Caco-2 (cell line): Measurements from ENCODE around the gene IBA57. TPM values are rescaled to one million over a fixed set of nuclear protein-coding genes. Genes with fewer than 3 reads are reported as not detected.
A peak's percentile ranks its signal among the peaks of the same experiment; 100 is the strongest.

ENCODE experiments used
- BruUV-seq: library from RNA; stranded (reverse); fragments of 400-500 nt; replicated peaks from 2 replicates; lab custom pipeline; 2021; lab: Mats Ljungman, UMichigan
- CTCF ChIA-PET: fragments of 300-600 bp; sonication (Branson Sonifier 250); formaldehyde crosslinking; loops from one replicate; lab custom pipeline; 2022; ENCODE audit warnings: antibody characterized with exemption; lab: Charles Lee
- POLR2A ChIA-PET: fragments of 300-600 bp; sonication (Branson Sonifier 250); formaldehyde crosslinking; loops from one replicate; lab custom pipeline; 2022; ENCODE audit warnings: antibody characterized with exemption; lab: Charles Lee
- DNase-seq, 2 experiments: peaks; one replicate each; pipeline versions ENCODE4 v3.0.0 to v3.0.0-alpha.2; 2020 to 2022
- H3K27me3 ChIP-seq: replicated peaks from 2 replicates; pipeline ENCODE4 v1.6.0; 2011; ENCODE audit warnings: low read length; ENCODE audit not compliant: control insufficient read depth, insufficient read depth
- H3K36me3 ChIP-seq: 2 replicates; pipeline ENCODE4 v1.5.1; 2011; ENCODE audit warnings: low read length; ENCODE audit not compliant: control insufficient read depth, insufficient read depth
- H3K4me1 ChIP-seq: fragments of 250-450 bp; sonication (Bioruptor Pico); 2 replicates; pipeline ENCODE4 v1.5.1; 2020; ENCODE audit warnings: mild to moderate bottlenecking
- H3K4me3 ChIP-seq: 2 replicates; pipeline ENCODE4 v1.5.1; 2011; ENCODE audit warnings: low read depth, mild to moderate bottlenecking, control low read depth, low read length
- H3K9me3 ChIP-seq: fragments of 250-450 bp; sonication (Bioruptor Pico); 2 replicates; pipeline ENCODE4 v1.5.1; 2020; ENCODE audit warnings: mild to moderate bottlenecking, moderate library complexity
- H3K27ac Mint-ChIP-seq: one replicate; pipeline ENCODE4 v1.8.0; 2022; ENCODE audit warnings: mixed read lengths; ENCODE audit not compliant: unreplicated experiment
- H3K27me3 Mint-ChIP-seq: one replicate; pipeline ENCODE4 v1.8.0; 2022; ENCODE audit warnings: mixed read lengths; ENCODE audit not compliant: insufficient read depth, unreplicated experiment
- H3K36me3 Mint-ChIP-seq: one replicate; pipeline ENCODE4 v1.8.0; 2022; ENCODE audit warnings: mild to moderate bottlenecking, mixed read lengths; ENCODE audit not compliant: insufficient read depth, unreplicated experiment
- H3K4me1 Mint-ChIP-seq: one replicate; pipeline ENCODE4 v1.8.0; 2022; ENCODE audit warnings: low read depth, mixed read lengths; ENCODE audit not compliant: unreplicated experiment
- H3K4me3 Mint-ChIP-seq: one replicate; pipeline ENCODE4 v1.8.0; 2022; ENCODE audit warnings: mild to moderate bottlenecking, moderate library complexity, mixed read lengths; ENCODE audit not compliant: unreplicated experiment
- H3K9me3 Mint-ChIP-seq: one replicate; pipeline ENCODE4 v1.8.0; 2022; ENCODE audit warnings: mixed read lengths; ENCODE audit not compliant: unreplicated experiment
- intact Hi-C: fragments of 100-400 bp; cut with micrococcal nuclease; formaldehyde crosslinking; loops from one replicate; pipeline ENCODE4 v1.10.0; 2022; ENCODE audit not compliant: unreplicated experiment
- total RNA-seq: library from RNA; stranded (reverse); gene quantifications from 2 replicates; pipeline ENCODE4 v1.2.3, GENCODE V29; 2022
- TF ChIP-seq, protein P1 (sequence below), 2 experiments: fragments of 200-600 bp in 1 of 2; IDR thresholded peaks; 1 replicate in 1 of 2; 2 replicates in 1 of 2; pipeline versions ENCODE4 v1.5.1 to v1.8.0; 2011 to 2022; ENCODE audit warnings: antibody characterized with exemption in 1 of 2, control low read depth in 1 of 2, inconsistent platforms in 1 of 2, low read depth in 1 of 2, low read length in 1 of 2, mild to moderate bottlenecking in 1 of 2, moderate library complexity in 1 of 2; ENCODE audit not compliant: insufficient read depth in 1 of 2, severe bottlenecking in 1 of 2, unreplicated experiment in 1 of 2

The IBA57 gene
- total RNA-seq, 1 experiment from 2014 or later = 15.4 TPM

- H3K9me3 Mint-ChIP-seq = no peaks in the 10 kb centered on the region
- TF ChIP-seq, protein P1, sequence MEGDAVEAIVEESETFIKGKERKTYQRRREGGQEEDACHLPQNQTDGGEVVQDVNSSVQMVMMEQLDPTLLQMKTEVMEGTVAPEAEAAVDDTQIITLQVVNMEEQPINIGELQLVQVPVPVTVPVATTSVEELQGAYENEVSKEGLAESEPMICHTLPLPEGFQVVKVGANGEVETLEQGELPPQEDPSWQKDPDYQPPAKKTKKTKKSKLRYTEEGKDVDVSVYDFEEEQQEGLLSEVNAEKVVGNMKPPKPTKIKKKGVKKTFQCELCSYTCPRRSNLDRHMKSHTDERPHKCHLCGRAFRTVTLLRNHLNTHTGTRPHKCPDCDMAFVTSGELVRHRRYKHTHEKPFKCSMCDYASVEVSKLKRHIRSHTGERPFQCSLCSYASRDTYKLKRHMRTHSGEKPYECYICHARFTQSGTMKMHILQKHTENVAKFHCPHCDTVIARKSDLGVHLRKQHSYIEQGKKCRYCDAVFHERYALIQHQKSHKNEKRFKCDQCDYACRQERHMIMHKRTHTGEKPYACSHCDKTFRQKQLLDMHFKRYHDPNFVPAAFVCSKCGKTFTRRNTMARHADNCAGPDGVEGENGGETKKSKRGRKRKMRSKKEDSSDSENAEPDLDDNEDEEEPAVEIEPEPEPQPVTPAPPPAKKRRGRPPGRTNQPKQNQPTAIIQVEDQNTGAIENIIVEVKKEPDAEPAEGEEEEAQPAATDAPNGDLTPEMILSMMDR (IDR thresholded peaks at IDR 0.05; ENCODE audit: insufficient read depth in 1 of 2, low read depth in 1 of 2, low read length in 1 of 2, severe bottlenecking in 1 of 2, unreplicated experiment in 1 of 2) = no peak
- no peaks in the 10 kb centered on the region for H3K27me3 ChIP-seq
- H3K9me3 ChIP-seq = peaks cover 4% of the 10 kb centered on the region; the same call in 1 of the 2 replicates
- no peak overlapping the region for H3K27ac Mint-ChIP-seq
- intact Hi-C loops = no loop called here
- ChIA-PET POLR2A (no interaction called here), CTCF (interaction anchor here (1.2 kb wide), 1 partner anchor 14 kb away, joined by 3 read pairs; no protein-coding TSS in a partner anchor)
- no peak overlapping the region for H3K4me3 ChIP-seq
- BruUV-seq = TSS peak; percentile 22
- H3K4me3 Mint-ChIP-seq = no peak overlapping the region
- no peaks in the 10 kb centered on the region for H3K36me3 ChIP-seq
- no peaks in the 10 kb centered on the region for H3K27me3 Mint-ChIP-seq
- no peaks in the 10 kb centered on the region for H3K4me1 Mint-ChIP-seq
- peak in 1 of 2 experiments; percentile 26 for DNase-seq
- no peaks in the 10 kb centered on the region for H3K4me1 ChIP-seq
- H3K36me3 Mint-ChIP-seq = peaks cover 6% of the 10 kb centered on the region
These were observed 13.4 kb downstream of the IBA57 start for GRCh38 chr1:228178737-228179684.

- DNase-seq = peak in 1 of 2 experiments; percentile 9
- no peaks in the 10 kb centered on the region for H3K27me3 Mint-ChIP-seq
- POLR2A ChIA-PET = no interaction called here
- Histone ChIP-seq H3K4me3 (no peak overlapping the region), H3K27me3 (no peaks in the 10 kb centered on the region), H3K4me1 (no peaks in the 10 kb centered on the region), H3K9me3 (no peaks in the 10 kb centered on the region), H3K36me3 (no peaks in the 10 kb centered on the region)
- H3K4me1 Mint-ChIP-seq = no peaks in the 10 kb centered on the region
- H3K4me3 Mint-ChIP-seq = no peak overlapping the region
- no peak overlapping the region for H3K27ac Mint-ChIP-seq
- no TSS peak for BruUV-seq
- CTCF ChIA-PET = interaction anchor here (0.6 to 0.7 kb wide), 2 partner anchors 9 to 129 kb away, joined by 3 to 8 read pairs; no protein-coding TSS in a partner anchor
- H3K9me3 Mint-ChIP-seq = no peaks in the 10 kb centered on the region
- TF ChIP-seq, protein P1 (IDR thresholded peaks at IDR 0.05; ENCODE audit: insufficient read depth in 1 of 2, low read depth in 1 of 2, low read length in 1 of 2, severe bottlenecking in 1 of 2, unreplicated experiment in 1 of 2) = peak in 1 of 2 experiments; percentile 56
- intact Hi-C loops = loop anchor here (5.0 kb wide), 1 partner anchor 48 kb away; no protein-coding TSS in a partner anchor
- H3K36me3 Mint-ChIP-seq = peaks cover 6% of the 10 kb centered on the region
These were observed 14.8 kb downstream of the IBA57 start for GRCh38 chr1:228180271-228180958.
